Neural cell (in vitro differentiated cells): ENCODE results near the gene WFIKKN2. TPM values are rescaled to one million over a fixed set of nuclear protein-coding genes. Genes with fewer than 3 reads are reported as not detected.

Experiments
- H2AFZ ChIP-seq: fragments of 200-600, 300-800 bp; sonication (generic), shearing (Covaris generic); 2 replicates; pipeline ENCODE4 v1.6.0; 2014; ENCODE audit warnings: low read depth, mild to moderate bottlenecking, antibody characterized with exemption, low read length, moderate library complexity
- H3F3A ChIP-seq: fragments of 200-600 bp; shearing (Covaris generic); 2 replicates; pipeline ENCODE4 v1.6.1; 2016; ENCODE audit warnings: mild to moderate bottlenecking, moderate library complexity, mixed read lengths, antibody characterized with exemption, low read length; ENCODE audit not compliant: insufficient read depth, poor library complexity, severe bottlenecking
- H3K27ac ChIP-seq: fragments of 200-600, 300-800 bp; sonication (generic), shearing (Covaris generic); 2 replicates; pipeline ENCODE4 v1.5.1; 2014; ENCODE audit warnings: mild to moderate bottlenecking, low read length, moderate library complexity
- H3K27me3 ChIP-seq: fragments of 300-800, 200-600 bp; sonication (generic), shearing (Covaris generic); 2 replicates; pipeline ENCODE4 v1.6.0; 2014; ENCODE audit warnings: mild to moderate bottlenecking, low read depth, low read length, moderate library complexity; ENCODE audit not compliant: insufficient read depth
- H3K36me3 ChIP-seq: fragments of 300-800, 200-600 bp; sonication (generic), shearing (Covaris generic); 2 replicates; pipeline ENCODE4 v1.5.1; 2014; ENCODE audit warnings: mild to moderate bottlenecking, antibody characterized with exemption, low read length, moderate library complexity; ENCODE audit not compliant: insufficient read depth
- H3K4me2 ChIP-seq: fragments of 300-800, 200-600 bp; sonication (generic), shearing (Covaris generic); 2 replicates; pipeline ENCODE4 v1.6.0; 2014; ENCODE audit warnings: mild to moderate bottlenecking, low read length
- H3K4me3 ChIP-seq: fragments of 300-800, 200-600 bp; sonication (generic), shearing (Covaris generic); 2 replicates; pipeline ENCODE4 v1.5.1; 2014; ENCODE audit warnings: mild to moderate bottlenecking, low read length, moderate library complexity
- H3K79me2 ChIP-seq: fragments of 200-600 bp; shearing (Covaris generic); replicated peaks from 2 replicates; pipeline ENCODE4 v1.6.0; 2014; ENCODE audit warnings: mild to moderate bottlenecking, low read length, moderate library complexity; ENCODE audit not compliant: insufficient read depth
- H3K9ac ChIP-seq: fragments of 300-800, 200-600 bp; sonication (generic), shearing (Covaris generic); 2 replicates; pipeline ENCODE4 v1.6.1; 2016; ENCODE audit warnings: mild to moderate bottlenecking, low read length, mixed read lengths
- H3K9me2 ChIP-seq: fragments of 200-600 bp; shearing (Covaris generic); 2 replicates; pipeline ENCODE4 v1.6.1; 2016; ENCODE audit warnings: mild to moderate bottlenecking, low read length, mixed read lengths; ENCODE audit not compliant: insufficient read depth
- H3K9me3 ChIP-seq: fragments of 200-600, 300-800 bp; sonication (generic), shearing (Covaris generic); 2 replicates; pipeline ENCODE4 v1.6.1; 2016; ENCODE audit warnings: mild to moderate bottlenecking, mixed run types, low read length, moderate library complexity, mixed read lengths
- H4K20me1 ChIP-seq: fragments of 200-600 bp; shearing (Covaris generic); 2 replicates; pipeline ENCODE4 v1.6.1; 2016; ENCODE audit warnings: mild to moderate bottlenecking, mixed run types; ENCODE audit not compliant: insufficient read depth
- CTCF ChIP-seq: fragments of 450-650 bp; IDR thresholded peaks from 2 replicates; pipeline ENCODE4 v1.5.1; 2014; ENCODE audit warnings: antibody characterized with exemption, mild to moderate bottlenecking, moderate library complexity; ENCODE audit not compliant: poor library complexity, severe bottlenecking
- EP300 ChIP-seq: fragments of 450-650 bp; conservative IDR thresholded peaks from 2 replicates; pipeline ENCODE4 v1.6.1; 2014; ENCODE audit warnings: antibody characterized with exemption, mild to moderate bottlenecking, moderate library complexity; ENCODE audit not compliant: poor library complexity, severe bottlenecking
- EZH2 ChIP-seq: fragments of 200-600, 300-800 bp; shearing (Covaris generic), sonication (generic); IDR thresholded peaks from 2 replicates; pipeline ENCODE4 v1.6.1; 2014; ENCODE audit warnings: antibody characterized with exemption, low read length, borderline replicate concordance, mild to moderate bottlenecking; ENCODE audit not compliant: insufficient read depth, poor library complexity, severe bottlenecking
- MXI1 ChIP-seq: fragments of 450-650 bp; conservative IDR thresholded peaks from 2 replicates; pipeline ENCODE4 v1.6.1; 2014; ENCODE audit warnings: antibody characterized with exemption, mild to moderate bottlenecking; ENCODE audit not compliant: poor library complexity, severe bottlenecking
- POLR2AphosphoS5 ChIP-seq: IDR thresholded peaks from 2 replicates; pipeline ENCODE4 v1.6.1; 2012
- RAD21 ChIP-seq: fragments of 450-650 bp; conservative IDR thresholded peaks from 2 replicates; pipeline ENCODE4 v1.6.1; 2014; ENCODE audit warnings: antibody characterized with exemption, mild to moderate bottlenecking, moderate library complexity
- REST ChIP-seq: IDR thresholded peaks from 2 replicates; pipeline ENCODE4 v1.6.1; 2012; ENCODE audit warnings: borderline replicate concordance
- SMC3 ChIP-seq: fragments of 450-650 bp; conservative IDR thresholded peaks from 2 replicates; pipeline ENCODE4 v1.6.1; 2014; ENCODE audit warnings: antibody characterized with exemption, mild to moderate bottlenecking, moderate library complexity; ENCODE audit not compliant: poor library complexity
- TAF1 ChIP-seq: IDR thresholded peaks from 2 replicates; pipeline ENCODE4 v1.6.1; 2012; ENCODE audit warnings: low read depth
- polyA plus RNA-seq: library from polyadenylated mRNA; depleted of rRNA; stranded (reverse); fragments of >200 nt; gene quantifications from 2 replicates; pipeline ENCODE4 v1.2.3, GENCODE V29; 2014

WFIKKN2 gene
- polyA plus RNA-seq, 1 donor from 2014 or later = not detected

- Histone ChIP-seq H3K4me2 (no peak overlapping the region), H3K27ac (no peak overlapping the region), H3K4me3 (no peak overlapping the region), H3K27me3 (no peaks in the 10 kb centered on the region), H3K36me3 (no peaks in the 10 kb centered on the region), H3K9me2 (no peaks in the 10 kb centered on the region), H3F3A (no peaks in the 10 kb centered on the region), H4K20me1 (no peaks in the 10 kb centered on the region), H3K9ac (no peak overlapping the region), H3K79me2 (no peaks in the 10 kb centered on the region), H2AFZ (no peak overlapping the region), H3K9me3 (no peaks in the 10 kb centered on the region)
- no peak for TF ChIP-seq EZH2
Measured at GRCh38 chr17:50837286-50837979, 2.0 kb downstream of the WFIKKN2 start.

GRCh38 chr17:50837980-50838954, 2.9 kb downstream of the WFIKKN2 start:
- H3K27ac ChIP-seq = no peak overlapping the region
- no peaks in the 10 kb centered on the region for H3K27me3 ChIP-seq
- H3K9me2 ChIP-seq = no peaks in the 10 kb centered on the region

GRCh38 chr17:50839591-50840310, 4.4 kb downstream of the WFIKKN2 start:
- no peaks in the 10 kb centered on the region for H3K79me2 ChIP-seq
- H3K9me2 ChIP-seq = no peaks in the 10 kb centered on the region
- H3K36me3 ChIP-seq = no peaks in the 10 kb centered on the region
- H4K20me1 ChIP-seq = no peaks in the 10 kb centered on the region
- H3K4me2 ChIP-seq = no peak overlapping the region
- H3K27me3 ChIP-seq = no peaks in the 10 kb centered on the region
- no peak overlapping the region for H3K4me3 ChIP-seq
- no peak overlapping the region for H3K27ac ChIP-seq
- TF ChIP-seq TAF1 (no peak), EZH2 (no peak), MXI1 (no peak), SMC3 (no peak), RAD21 (no peak), EP300 (no peak), CTCF (no peak), REST (no peak), POLR2AphosphoS5 (no peak)
- no peak overlapping the region for H2AFZ ChIP-seq
- no peak overlapping the region for H3K9ac ChIP-seq
- no peaks in the 10 kb centered on the region for H3F3A ChIP-seq
- no peaks in the 10 kb centered on the region for H3K9me3 ChIP-seq

More at GRCh38 chr17:50837980-50838954, 2.9 kb downstream of the WFIKKN2 start:
- H3K36me3 ChIP-seq = no peaks in the 10 kb centered on the region
- H3K4me2 ChIP-seq = no peak overlapping the region
- H3F3A ChIP-seq = no peaks in the 10 kb centered on the region
- H3K9me3 ChIP-seq = no peaks in the 10 kb centered on the region
- TF ChIP-seq SMC3 = no peak
- no peak overlapping the region for H3K4me3 ChIP-seq
- H3K9ac ChIP-seq = no peak overlapping the region
- no peaks in the 10 kb centered on the region for H4K20me1 ChIP-seq
- no peak overlapping the region for H2AFZ ChIP-seq
- no peaks in the 10 kb centered on the region for H3K79me2 ChIP-seq
